ENCODE measurements around the gene ARHGAP33.
"Not testable (repeated sequence)": the region's sequence is repeated elsewhere in the genome, so short reads cannot be mapped to it uniquely, and the experiment has no call there.

Gene ARHGAP33

DNA sequence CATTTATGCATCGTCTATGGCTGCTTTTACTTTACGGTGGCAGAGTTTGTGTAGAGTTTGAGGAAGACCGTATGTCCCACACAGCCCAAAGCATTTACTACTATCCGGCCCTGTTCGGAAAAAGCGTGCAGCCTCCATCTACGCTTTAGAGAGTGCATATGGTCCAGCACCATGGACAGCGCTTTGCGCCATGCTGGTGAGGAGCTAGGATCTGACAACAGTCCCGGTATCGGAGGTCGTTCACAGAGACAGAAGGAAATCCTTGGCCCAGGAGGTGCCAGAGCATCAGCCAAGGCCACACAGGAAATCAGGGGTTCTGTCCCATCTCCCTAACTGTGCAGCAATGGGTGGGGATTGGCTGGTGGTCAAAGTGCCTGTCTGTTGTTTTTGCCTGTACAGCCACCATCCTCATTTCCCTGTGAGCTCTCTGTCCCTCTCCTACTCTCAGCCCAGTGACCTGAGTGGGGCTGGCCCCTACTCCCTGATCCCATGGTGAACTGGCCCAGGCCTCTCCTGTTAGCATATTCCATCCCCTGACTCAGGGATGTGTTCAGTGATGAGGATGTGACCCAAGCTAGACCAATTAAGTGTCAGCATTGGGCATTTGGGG is 53.4 kb downstream of the ARHGAP33 start:
- Histone ChIP-seq H3K4me3 (ENCODE audit: low read length) (no peak overlapping the region), H2BK120ac (ENCODE audit: low read depth, low read length) (no peak overlapping the region), H4K5ac (ENCODE audit: low read length) (no peak overlapping the region), H3K56ac (ENCODE audit: low read length) (no peak overlapping the region), H3K79me2 (ENCODE audit: control insufficient read depth, insufficient read depth, low read length) (no peaks in the 10 kb centered on the region), H2BK5ac (ENCODE audit: low read length) (no peak overlapping the region), H3K27me3 (ENCODE audit: insufficient read depth, low read length, poor library complexity) (no peaks in the 10 kb centered on the region), H3K9ac (ENCODE audit: low read length) (no peak overlapping the region), H3K27ac (ENCODE audit: low read depth, low read length) (no peak overlapping the region), H3K4ac (ENCODE audit: low read depth, low read length) (no peak overlapping the region), H3K23ac (ENCODE audit: low read length) (no peak overlapping the region), H2AK5ac (ENCODE audit: low read length) (no peak overlapping the region), H3K36me3 (ENCODE audit: control insufficient read depth, insufficient read depth, low read length) (no peaks in the 10 kb centered on the region), H4K8ac (ENCODE audit: low read depth, low read length) (no peak overlapping the region), H3K4me2 (ENCODE audit: low read length) (no peak overlapping the region), H3K79me1 (ENCODE audit: low read length) (no peaks in the 10 kb centered on the region), H3K18ac (ENCODE audit: low read length) (no peak overlapping the region), H3K4me1 (ENCODE audit: control insufficient read depth, low read depth, low read length) (no peaks in the 10 kb centered on the region), H2BK15ac (replicated peaks; ENCODE audit: low read depth) (no peak overlapping the region)
- DNase-seq = peak; percentile 77
- WGBS (ENCODE audit: extremely low coverage, insufficient coverage, low lambda C conversion rate) = no CpG with 5 or more reads among the region's 12 CpGs

DNA sequence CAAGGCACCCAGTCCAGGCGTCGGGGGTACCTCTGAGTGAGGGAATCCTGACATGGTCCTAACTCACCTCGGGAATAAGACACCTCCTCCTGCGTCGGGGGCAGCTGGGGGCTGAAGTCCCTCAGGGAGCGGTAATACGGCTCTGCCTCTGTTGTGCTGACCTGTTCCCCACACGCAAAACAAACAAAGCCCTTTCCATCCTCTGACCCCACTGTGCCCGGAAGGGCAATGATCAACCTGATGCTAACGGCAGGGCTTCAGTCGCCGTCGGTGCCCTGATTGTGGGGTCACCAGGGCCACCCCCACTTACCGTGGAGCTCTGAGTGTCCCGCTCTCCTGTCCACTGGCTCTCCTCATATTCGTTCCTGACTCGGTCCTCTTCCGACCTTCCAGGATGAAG is 55.6 kb downstream of the ARHGAP33 start:
- Histone ChIP-seq H3K36me3 (ENCODE audit: control insufficient read depth, insufficient read depth, low read length) (no peaks in the 10 kb centered on the region), H3K79me2 (ENCODE audit: control insufficient read depth, insufficient read depth, low read length) (no peaks in the 10 kb centered on the region), H3K27me3 (ENCODE audit: insufficient read depth, low read length, poor library complexity) (no peaks in the 10 kb centered on the region), H3K56ac (ENCODE audit: low read length) (no peak overlapping the region), H3K4me1 (ENCODE audit: control insufficient read depth, low read depth, low read length) (no peaks in the 10 kb centered on the region), H3K4me3 (ENCODE audit: low read length) (no peak overlapping the region), H3K23ac (ENCODE audit: low read length) (no peak overlapping the region), H2AK5ac (ENCODE audit: low read length) (no peak overlapping the region), H4K8ac (ENCODE audit: low read depth, low read length) (no peak overlapping the region), H3K79me1 (ENCODE audit: low read length) (no peaks in the 10 kb centered on the region), H4K5ac (ENCODE audit: low read length) (no peak overlapping the region), H3K27ac (ENCODE audit: low read depth, low read length) (no peak overlapping the region), H3K4me2 (ENCODE audit: low read length) (no peak overlapping the region), H3K9ac (ENCODE audit: low read length) (no peak overlapping the region), H3K4ac (ENCODE audit: low read depth, low read length) (no peak overlapping the region), H2BK5ac (ENCODE audit: low read length) (no peak overlapping the region), H2BK120ac (ENCODE audit: low read depth, low read length) (no peak overlapping the region), H2BK15ac (replicated peaks; ENCODE audit: low read depth) (no peak overlapping the region), H3K18ac (ENCODE audit: low read length) (no peak overlapping the region)
- WGBS (ENCODE audit: extremely low coverage, insufficient coverage, low lambda C conversion rate) = no CpG with 5 or more reads among the region's 18 CpGs
- no peak for DNase-seq

DNA sequence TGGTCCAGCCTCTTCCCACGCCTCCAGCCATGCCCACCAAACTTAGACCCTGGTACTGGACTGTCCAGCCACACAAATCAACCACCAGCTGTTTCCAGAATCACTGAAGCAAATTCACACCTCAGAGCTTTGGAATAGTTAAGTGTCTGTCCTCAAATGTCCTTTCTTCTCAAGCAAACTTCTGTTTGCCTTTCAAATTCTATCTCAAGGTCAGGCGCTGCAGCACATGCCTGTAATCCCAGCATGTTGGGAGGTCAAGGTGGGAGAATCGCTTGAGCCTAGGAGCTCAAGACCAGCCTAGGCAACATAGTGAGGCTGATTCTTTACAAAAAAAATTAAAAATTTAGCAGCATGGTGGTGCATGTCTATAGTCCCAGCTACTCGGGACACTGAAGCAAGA is 56.7 kb downstream of the ARHGAP33 start:
- Histone ChIP-seq H3K36me3 (ENCODE audit: control insufficient read depth, insufficient read depth, low read length) (no peaks in the 10 kb centered on the region), H2AK5ac (ENCODE audit: low read length) (no peak overlapping the region), H4K8ac (ENCODE audit: low read depth, low read length) (no peak overlapping the region), H3K4ac (ENCODE audit: low read depth, low read length) (no peak overlapping the region), H3K79me1 (ENCODE audit: low read length) (no peaks in the 10 kb centered on the region), H2BK15ac (replicated peaks; ENCODE audit: low read depth) (no peak overlapping the region), H3K18ac (ENCODE audit: low read length) (no peak overlapping the region), H3K56ac (ENCODE audit: low read length) (no peak overlapping the region), H3K4me3 (ENCODE audit: low read length) (no peak overlapping the region), H2BK5ac (ENCODE audit: low read length) (no peak overlapping the region), H3K79me2 (ENCODE audit: control insufficient read depth, insufficient read depth, low read length) (no peaks in the 10 kb centered on the region), H3K4me1 (ENCODE audit: control insufficient read depth, low read depth, low read length) (no peaks in the 10 kb centered on the region), H3K4me2 (ENCODE audit: low read length) (no peak overlapping the region), H3K27ac (ENCODE audit: low read depth, low read length) (no peak overlapping the region), H2BK120ac (ENCODE audit: low read depth, low read length) (no peak overlapping the region), H4K5ac (ENCODE audit: low read length) (no peak overlapping the region), H3K9ac (ENCODE audit: low read length) (no peak overlapping the region), H3K23ac (ENCODE audit: low read length) (no peak overlapping the region), H3K27me3 (ENCODE audit: insufficient read depth, low read length, poor library complexity) (no peaks in the 10 kb centered on the region)
- no peak for DNase-seq
- WGBS (ENCODE audit: extremely low coverage, insufficient coverage, low lambda C conversion rate) = no CpG with 5 or more reads among the region's 4 CpGs

GRCh38 chr19:35833972-35834371 is 58.6 kb downstream of the ARHGAP33 start:
- Histone ChIP-seq H3K4me2 (ENCODE audit: low read length) (no peak overlapping the region), H4K5ac (ENCODE audit: low read length) (no peak overlapping the region), H3K27ac (ENCODE audit: low read depth, low read length) (no peak overlapping the region), H3K36me3 (ENCODE audit: control insufficient read depth, insufficient read depth, low read length) (no peaks in the 10 kb centered on the region), H2BK15ac (replicated peaks; ENCODE audit: low read depth) (no peak overlapping the region), H3K18ac (ENCODE audit: low read length) (no peak overlapping the region), H2BK120ac (ENCODE audit: low read depth, low read length) (no peak overlapping the region), H4K8ac (ENCODE audit: low read depth, low read length) (no peak overlapping the region), H3K4me3 (ENCODE audit: low read length) (no peak overlapping the region), H2BK5ac (ENCODE audit: low read length) (no peak overlapping the region), H3K23ac (ENCODE audit: low read length) (no peak overlapping the region), H3K9ac (ENCODE audit: low read length) (no peak overlapping the region), H3K27me3 (ENCODE audit: insufficient read depth, low read length, poor library complexity) (no peaks in the 10 kb centered on the region), H3K4ac (ENCODE audit: low read depth, low read length) (no peak overlapping the region), H2AK5ac (ENCODE audit: low read length) (no peak overlapping the region), H3K79me2 (ENCODE audit: control insufficient read depth, insufficient read depth, low read length) (no peaks in the 10 kb centered on the region), H3K4me1 (ENCODE audit: control insufficient read depth, low read depth, low read length) (no peaks in the 10 kb centered on the region), H3K56ac (ENCODE audit: low read length) (no peak overlapping the region), H3K79me1 (ENCODE audit: low read length) (no peaks in the 10 kb centered on the region)
- no peak for DNase-seq
- no CpG with 5 or more reads among the region's 7 CpGs for WGBS (ENCODE audit: extremely low coverage, insufficient coverage, low lambda C conversion rate)

DNA sequence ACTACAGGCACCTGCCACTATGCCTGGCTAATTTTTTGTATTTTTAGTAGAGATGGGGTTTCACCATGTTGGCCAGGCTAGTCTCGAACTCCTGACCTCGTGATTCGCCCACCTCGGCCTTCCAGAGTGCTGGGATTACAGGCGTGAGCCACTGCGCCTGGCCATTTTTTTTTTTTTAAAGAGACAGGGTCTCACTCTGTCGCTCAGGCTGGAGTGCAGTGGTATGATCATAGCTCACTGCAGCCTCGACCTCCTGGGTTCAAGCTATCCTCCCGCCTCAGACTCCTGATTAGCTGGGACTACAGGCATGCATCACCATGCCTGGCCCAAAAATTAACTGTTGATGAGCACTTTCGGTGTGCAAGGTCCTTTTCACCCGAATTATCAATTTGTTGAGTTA is 60.7 kb downstream of the ARHGAP33 start:
- H2BK5ac ChIP-seq (ENCODE audit: low read length); H3K79me2 ChIP-seq (ENCODE audit: control insufficient read depth, insufficient read depth, low read length); H3K23ac ChIP-seq (ENCODE audit: low read length); H3K4me3 ChIP-seq (ENCODE audit: low read length); H3K27ac ChIP-seq (ENCODE audit: low read depth, low read length); H3K79me1 ChIP-seq (ENCODE audit: low read length); DNase-seq; H4K8ac ChIP-seq (ENCODE audit: low read depth, low read length); H3K27me3 ChIP-seq (ENCODE audit: insufficient read depth, low read length, poor library complexity); H3K4me2 ChIP-seq (ENCODE audit: low read length); H3K4ac ChIP-seq (ENCODE audit: low read depth, low read length); H3K4me1 ChIP-seq (ENCODE audit: control insufficient read depth, low read depth, low read length); H2BK120ac ChIP-seq (ENCODE audit: low read depth, low read length); H4K5ac ChIP-seq (ENCODE audit: low read length); H3K9ac ChIP-seq (ENCODE audit: low read length); H3K18ac ChIP-seq (ENCODE audit: low read length); H2BK15ac ChIP-seq (replicated peaks; ENCODE audit: low read depth); H3K36me3 ChIP-seq (ENCODE audit: control insufficient read depth, insufficient read depth, low read length); H2AK5ac ChIP-seq (ENCODE audit: low read length); H3K56ac ChIP-seq (ENCODE audit: low read length): not testable (repeated sequence)
- no CpG with 5 or more reads among the region's 11 CpGs for WGBS (ENCODE audit: extremely low coverage, insufficient coverage, low lambda C conversion rate)
